MCF 10A (cell line): Measurements from ENCODE around the gene NRROS. TPM values are rescaled to one million over a fixed set of nuclear protein-coding genes. Genes with fewer than 3 reads are reported as not detected.

Source experiments
- BruUV-seq: library from RNA; stranded (reverse); fragments of 400-500 nt; replicated peaks from 2 replicates; lab custom pipeline; 2021; lab: Mats Ljungman, UMichigan
- CTCF ChIA-PET: fragments of 300-600 bp; sonication (Branson Sonifier 250); formaldehyde crosslinking; extraction: SDS; loops from one replicate; lab custom pipeline; 2021; ENCODE audit warnings: antibody characterized with exemption, inconsistent platforms; lab: Yijun Ruan, JAX
- POLR2A ChIA-PET: fragments of 300-600, 350-650 bp; sonication (Branson Sonifier 250); formaldehyde crosslinking; extraction: SDS; loops from one replicate; lab custom pipeline; 2020; ENCODE audit warnings: antibody characterized with exemption, inconsistent platforms; lab: Yijun Ruan, JAX
- DNase-seq: peaks from one replicate; pipeline ENCODE4 v3.0.0-alpha.2; 2018; ENCODE audit not compliant: unreplicated experiment
- H3K27ac Mint-ChIP-seq: one replicate; pipeline ENCODE4 v1.8.0; 2022; ENCODE audit warnings: mild to moderate bottlenecking, low read depth, mixed read lengths; ENCODE audit not compliant: unreplicated experiment
- H3K27me3 Mint-ChIP-seq: one replicate; pipeline ENCODE4 v1.8.0; 2022; ENCODE audit warnings: mixed read lengths; ENCODE audit not compliant: insufficient read depth, unreplicated experiment
- H3K36me3 Mint-ChIP-seq: one replicate; pipeline ENCODE4 v1.8.0; 2022; ENCODE audit warnings: mild to moderate bottlenecking, moderate library complexity, mixed read lengths; ENCODE audit not compliant: insufficient read depth, unreplicated experiment
- H3K4me1 Mint-ChIP-seq: one replicate; pipeline ENCODE4 v1.8.0; 2022; ENCODE audit warnings: mixed read lengths; ENCODE audit not compliant: insufficient read depth, unreplicated experiment
- H3K4me3 Mint-ChIP-seq: one replicate; pipeline ENCODE4 v1.8.0; 2022; ENCODE audit warnings: mild to moderate bottlenecking, moderate library complexity, mixed read lengths; ENCODE audit not compliant: unreplicated experiment
- H3K9me3 Mint-ChIP-seq: one replicate; pipeline ENCODE4 v1.8.0; 2022; ENCODE audit warnings: mixed read lengths; ENCODE audit not compliant: unreplicated experiment
- intact Hi-C: fragments of 100-400 bp; cut with micrococcal nuclease; formaldehyde crosslinking; loops from 2 replicates; pipeline ENCODE4 v1.14.1; 2022
- total RNA-seq: library from RNA; stranded (reverse); gene quantifications from 2 replicates; pipeline ENCODE4 v1.2.3, GENCODE V29; 2022
- TF ChIP-seq, protein P1 (sequence below): fragments of 200-600 bp; IDR thresholded peaks from one replicate; pipeline ENCODE4 v1.8.0; 2022; ENCODE audit warnings: antibody characterized with exemption, mild to moderate bottlenecking; ENCODE audit not compliant: unreplicated experiment

NRROS gene
- total RNA-seq, 1 experiment from 2014 or later, result not detected

- Mint-ChIP-seq H3K4me1 (peaks cover 5% of the 10 kb centered on the region), H3K4me3 (no peak overlapping the region), H3K9me3 (no peaks in the 10 kb centered on the region), H3K27me3 (no peaks in the 10 kb centered on the region), H3K27ac (no peak overlapping the region), H3K36me3 (no peaks in the 10 kb centered on the region)
- POLR2A ChIA-PET, result interaction anchor here (0.9 to 1.5 kb wide), 2 partner anchors 33 to 85 kb away, joined by 3 to 6 read pairs; no protein-coding TSS in a partner anchor
- CTCF ChIA-PET, result interaction anchor here (1.1 to 3.5 kb wide), 5 partner anchors 9 to 99 kb away, joined by 3 to 14 read pairs (median 3); no protein-coding TSS in a partner anchor
- TF ChIP-seq, protein P1, sequence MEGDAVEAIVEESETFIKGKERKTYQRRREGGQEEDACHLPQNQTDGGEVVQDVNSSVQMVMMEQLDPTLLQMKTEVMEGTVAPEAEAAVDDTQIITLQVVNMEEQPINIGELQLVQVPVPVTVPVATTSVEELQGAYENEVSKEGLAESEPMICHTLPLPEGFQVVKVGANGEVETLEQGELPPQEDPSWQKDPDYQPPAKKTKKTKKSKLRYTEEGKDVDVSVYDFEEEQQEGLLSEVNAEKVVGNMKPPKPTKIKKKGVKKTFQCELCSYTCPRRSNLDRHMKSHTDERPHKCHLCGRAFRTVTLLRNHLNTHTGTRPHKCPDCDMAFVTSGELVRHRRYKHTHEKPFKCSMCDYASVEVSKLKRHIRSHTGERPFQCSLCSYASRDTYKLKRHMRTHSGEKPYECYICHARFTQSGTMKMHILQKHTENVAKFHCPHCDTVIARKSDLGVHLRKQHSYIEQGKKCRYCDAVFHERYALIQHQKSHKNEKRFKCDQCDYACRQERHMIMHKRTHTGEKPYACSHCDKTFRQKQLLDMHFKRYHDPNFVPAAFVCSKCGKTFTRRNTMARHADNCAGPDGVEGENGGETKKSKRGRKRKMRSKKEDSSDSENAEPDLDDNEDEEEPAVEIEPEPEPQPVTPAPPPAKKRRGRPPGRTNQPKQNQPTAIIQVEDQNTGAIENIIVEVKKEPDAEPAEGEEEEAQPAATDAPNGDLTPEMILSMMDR, result no peak
- intact Hi-C loops, result no loop called here
- DNase-seq, result peak; percentile 82
- BruUV-seq, result no TSS peak
Measured at GRCh38 chr3:196708467-196708866, 69.0 kb downstream of the NRROS start.

Other genes with a start within 250 kb of the NRROS start
- gene UBXN7, start 207.3 kb upstream of the NRROS start, total RNA-seq, result 64.7 and 71.6 TPM in 2 replicates
- 25.0 and 27.0 TPM in 2 replicates for gene RNF168, start 135.9 kb upstream of the NRROS start, total RNA-seq
- not detected in 2 replicates for gene SMCO1, start 124.3 kb upstream of the NRROS start, total RNA-seq
- gene WDR53, start 71.1 kb upstream of the NRROS start, total RNA-seq, result 14.4 and 18.8 TPM in 2 replicates
- gene FBXO45, start 71.0 kb upstream of the NRROS start, total RNA-seq, result 13.2 and 16.0 TPM in 2 replicates
- 1.8 and 3.2 TPM in 2 replicates for gene CEP19, start 72.6 kb downstream of the NRROS start, total RNA-seq
- 20.8 and 23.2 TPM in 2 replicates for gene PIGX, start 72.7 kb downstream of the NRROS start, total RNA-seq
- gene PAK2, start 100.2 kb downstream of the NRROS start, total RNA-seq, result 119 and 126 TPM in 2 replicates
- 30.2 and 37.0 TPM in 2 replicates for gene SENP5, start 228.2 kb downstream of the NRROS start, total RNA-seq